Measurements from ENCODE around the gene TIMM17B.
"Not testable (repeated sequence)": the region's sequence is repeated elsewhere in the genome, so short reads cannot be mapped to it uniquely, and the experiment has no call there.

Gene TIMM17B

GRCh38 chrX:48894891-48895290 is 2.7 kb downstream of the TIMM17B start:
- DNase-seq (ENCODE audit: low read depth): no peak

GRCh38 chrX:48893556-48894348 is 3.8 kb downstream of the TIMM17B start:
- DNase-seq (ENCODE audit: low read depth): no peak

- DNase-seq (ENCODE audit: low read depth): no peak
Observed at GRCh38 chrX:48892896-48893295, 4.7 kb downstream of the TIMM17B start.

GRCh38 chrX:48891402-48892288 is 5.9 kb downstream of the TIMM17B start:
- DNase-seq (ENCODE audit: low read depth): no peak

- no peak for DNase-seq (ENCODE audit: low read depth)
Observed at GRCh38 chrX:48890934-48891401, 6.6 kb downstream of the TIMM17B start.

- DNase-seq (ENCODE audit: low read depth): no peak
Observed at GRCh38 chrX:48890296-48890925, 7.2 kb downstream of the TIMM17B start.

- DNase-seq (ENCODE audit: low read depth): not testable (repeated sequence)
Observed at GRCh38 chrX:48886586-48886985, 11.0 kb downstream of the TIMM17B start.

- DNase-seq (ENCODE audit: low read depth): no peak
Observed at GRCh38 chrX:48883729-48884128, 13.8 kb downstream of the TIMM17B start.

- DNase-seq (ENCODE audit: low read depth): not testable (repeated sequence)
Observed at GRCh38 chrX:48876944-48877343, 20.6 kb downstream of the TIMM17B start.

GRCh38 chrX:48872017-48872416 is 25.6 kb downstream of the TIMM17B start:
- not testable (repeated sequence) for DNase-seq (ENCODE audit: low read depth)

- DNase-seq (ENCODE audit: low read depth): peak; percentile 63
Observed at GRCh38 chrX:48864210-48864609, 33.4 kb downstream of the TIMM17B start.

- no peak for DNase-seq (ENCODE audit: low read depth)
Observed at GRCh38 chrX:48854898-48855297, 42.7 kb downstream of the TIMM17B start.

GRCh38 chrX:48854121-48854804 is 43.3 kb downstream of the TIMM17B start:
- DNase-seq (ENCODE audit: low read depth): not testable (repeated sequence)

- DNase-seq (ENCODE audit: low read depth): not testable (repeated sequence)
Observed at GRCh38 chrX:48853494-48853893, 44.1 kb downstream of the TIMM17B start.

GRCh38 chrX:48852857-48853256 is 44.7 kb downstream of the TIMM17B start:
- no peak for DNase-seq (ENCODE audit: low read depth)

- DNase-seq (ENCODE audit: low read depth): no peak
Observed at GRCh38 chrX:48848847-48849246, 48.7 kb downstream of the TIMM17B start.

All from non-pigmented ciliary epithelial cell (primary cell).